ENCODE results near the gene LLGL2. TPM values are rescaled to one million over a fixed set of nuclear protein-coding genes. Genes with fewer than 3 reads are reported as not detected.

LLGL2 gene
- total RNA-seq, 3 donors from 2014 or later = 4.6 to 60.2 (median 52.4) TPM

GRCh38 chr17:75550139-75550465 lies 24.6 kb downstream of the LLGL2 start:
- Histone ChIP-seq H3K27me3 (no peaks in the 10 kb centered on the region), H3K27ac (peak overlapping the region; percentile 83 to 97), H3K4me1 (peaks cover 0 to 5% of the 10 kb centered on the region in 2 donors), H3K36me3 (no peaks in the 10 kb centered on the region), H3K4me3 (peak overlapping the region in 1 of 3 donors; percentile 50), H3K9me3 (no peaks in the 10 kb centered on the region)
- no peak for DNase-seq (ENCODE audit: low spot score in 2 of 2)
- intact Hi-C loops (cut with DNase I; ENCODE audit: low total_unique reads) = no loop called here
- TF ChIP-seq CTCF (IDR thresholded peaks at IDR 0.05) (no peak), POLR2A (IDR thresholded peaks at IDR 0.05) (no peak), POLR2AphosphoS5 (IDR thresholded peaks at IDR 0.05) (no peak)

- no peak for TF ChIP-seq CTCF (IDR thresholded peaks at IDR 0.05)
- DNase-seq (ENCODE audit: low spot score in 2 of 2) = no peak
- intact Hi-C loops (cut with DNase I; ENCODE audit: low total_unique reads) = no loop called here
- H3K4me1 ChIP-seq = peaks cover 0 to 5% of the 10 kb centered on the region in 2 donors
- H3K9me3 ChIP-seq = no peaks in the 10 kb centered on the region
- no peaks in the 10 kb centered on the region for H3K27me3 ChIP-seq
- no peaks in the 10 kb centered on the region for H3K36me3 ChIP-seq
- H3K27ac ChIP-seq = peak overlapping the region; percentile 83 to 97
- no peak overlapping the region for H3K4me3 ChIP-seq
Measured at GRCh38 chr17:75551266-75551665, 25.8 kb downstream of the LLGL2 start.

GRCh38 chr17:75552425-75553294 lies 27.2 kb downstream of the LLGL2 start:
- H3K36me3 ChIP-seq = no peaks in the 10 kb centered on the region
- no peak for DNase-seq (ENCODE audit: low spot score in 2 of 2)
- intact Hi-C loops (cut with DNase I; ENCODE audit: low total_unique reads) = no loop called here
- H3K4me3 ChIP-seq = no peak overlapping the region
- TF ChIP-seq POLR2A (IDR thresholded peaks at IDR 0.05) = no peak
- TF ChIP-seq POLR2AphosphoS5 (IDR thresholded peaks at IDR 0.05) = no peak
- H3K27ac ChIP-seq = no peak overlapping the region
- no peaks in the 10 kb centered on the region for H3K27me3 ChIP-seq
- H3K9me3 ChIP-seq = no peaks in the 10 kb centered on the region
- H3K4me1 ChIP-seq = peaks cover 0 to 13% of the 10 kb centered on the region in 2 donors

GRCh38 chr17:75553295-75554110 lies 28.0 kb downstream of the LLGL2 start:
- H3K9me3 ChIP-seq = no peaks in the 10 kb centered on the region
- peaks cover 0 to 17% of the 10 kb centered on the region in 2 donors for H3K4me1 ChIP-seq
- H3K27ac ChIP-seq = no peak overlapping the region
- no peak for DNase-seq (ENCODE audit: low spot score in 2 of 2)
- H3K36me3 ChIP-seq = no peaks in the 10 kb centered on the region
- H3K27me3 ChIP-seq = no peaks in the 10 kb centered on the region
- intact Hi-C loops (cut with DNase I; ENCODE audit: low total_unique reads) = no loop called here
- TF ChIP-seq CTCF (IDR thresholded peaks at IDR 0.05) = no peak
- no peak for TF ChIP-seq POLR2A (IDR thresholded peaks at IDR 0.05)
- TF ChIP-seq POLR2AphosphoS5 (IDR thresholded peaks at IDR 0.05) = no peak
- no peak overlapping the region for H3K4me3 ChIP-seq

GRCh38 chr17:75555679-75556153 lies 30.2 kb downstream of the LLGL2 start:
- TF ChIP-seq CTCF (IDR thresholded peaks at IDR 0.05) (no peak), POLR2AphosphoS5 (IDR thresholded peaks at IDR 0.05) (no peak), POLR2A (IDR thresholded peaks at IDR 0.05) (no peak)
- DNase-seq (ENCODE audit: low spot score in 2 of 2) = no peak
- intact Hi-C loops (cut with DNase I; ENCODE audit: low total_unique reads) = no loop called here
- H3K27me3 ChIP-seq = no peaks in the 10 kb centered on the region
- H3K27ac ChIP-seq = no peak overlapping the region
- no peak overlapping the region for H3K4me3 ChIP-seq
- no peaks in the 10 kb centered on the region for H3K36me3 ChIP-seq
- no peaks in the 10 kb centered on the region for H3K9me3 ChIP-seq
- peaks cover 0 to 12% of the 10 kb centered on the region in 2 donors for H3K4me1 ChIP-seq
